ENCODE data around the gene GABRG2.

GABRG2 gene

DNA sequence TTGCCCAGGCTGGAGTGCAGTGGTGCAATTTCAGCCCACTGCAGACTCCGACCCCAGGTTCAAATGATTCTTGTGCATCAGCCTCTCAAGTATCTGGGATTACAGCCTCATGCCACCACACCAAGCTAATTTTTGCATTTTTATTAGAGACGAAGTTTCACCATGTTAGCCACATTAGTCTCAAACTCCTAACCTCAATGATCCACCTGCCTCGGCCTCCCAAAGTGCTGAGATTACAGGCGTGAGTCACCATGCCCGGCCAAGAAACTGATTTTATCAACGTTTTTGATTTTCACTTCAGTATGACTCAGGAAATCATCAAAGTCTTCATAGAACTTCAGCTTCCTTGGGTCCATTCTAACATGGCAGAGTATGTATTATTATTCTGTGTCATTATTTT, 125.4 kb downstream of the GABRG2 start:
- DNase-seq (ENCODE audit: low spot score): no peak

DNA sequence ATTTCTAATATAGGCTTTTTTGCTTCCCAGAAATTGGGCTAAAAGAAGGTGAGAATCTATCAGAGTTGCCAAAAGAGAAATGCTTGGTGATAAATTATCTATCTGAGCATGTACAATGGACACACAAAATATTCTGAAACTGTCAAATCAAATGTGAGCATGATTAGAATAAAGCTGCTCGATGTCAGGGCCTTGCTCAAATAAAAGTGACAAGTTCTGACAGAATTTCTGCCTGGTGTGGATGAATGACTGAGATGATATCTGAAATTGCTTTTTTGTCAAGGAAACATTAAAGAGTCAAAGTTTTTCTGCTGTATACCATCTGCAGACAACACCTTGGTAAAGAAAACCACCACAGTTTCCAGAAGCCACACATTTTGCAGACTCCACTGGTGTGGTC, 128.8 kb downstream of the GABRG2 start:
- no peak for DNase-seq (ENCODE audit: low spot score)

DNA sequence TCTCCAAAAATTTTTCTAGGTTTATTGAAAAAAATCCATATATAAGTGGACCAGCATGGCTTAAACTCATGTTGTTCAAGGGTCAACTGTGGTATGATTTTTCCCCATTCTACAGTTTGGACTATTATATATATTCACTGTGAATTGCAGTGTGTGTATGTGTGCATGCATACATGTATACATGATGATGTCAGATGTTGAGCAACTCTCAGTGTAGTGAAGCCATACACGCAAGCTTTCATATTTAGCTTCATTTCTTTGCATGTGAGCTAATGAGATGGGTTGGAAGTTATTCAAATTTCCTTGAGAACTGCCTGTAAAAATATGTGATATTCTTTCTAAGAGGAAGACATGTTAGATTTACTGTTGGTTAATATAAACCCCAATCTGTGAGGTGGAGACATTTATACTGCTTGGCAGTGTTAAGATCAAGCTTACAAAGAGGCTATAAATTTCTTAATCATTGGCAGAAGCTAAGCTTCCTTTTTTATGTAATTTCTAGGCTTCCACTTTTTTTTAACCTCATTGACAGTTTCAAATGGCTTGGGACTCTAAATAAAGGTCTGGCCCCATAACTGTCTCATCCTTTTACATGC, 134.8 kb downstream of the GABRG2 start:
- no peak for DNase-seq (ENCODE audit: low spot score)

All from AG08396 (cell line).